H9 (cell line): ENCODE data around the gene ALKBH4. TPM values are rescaled to one million over a fixed set of nuclear protein-coding genes. Genes with fewer than 3 reads are reported as not detected.
A peak's percentile ranks its signal among the peaks of the same experiment; 100 is the strongest.

Experiments
- DNase-seq: peaks from one replicate; pipeline ENCODE4 v3.0.0-alpha.2; 2017
- H2AFZ ChIP-seq: one replicate; pipeline ENCODE4 v1.6.1; 2013; ENCODE audit warnings: mild to moderate bottlenecking, low read length, control low read depth, moderate library complexity
- H2AK5ac ChIP-seq: 2 replicates; pipeline ENCODE4 v1.6.1; 2013; ENCODE audit warnings: low read length, control low read depth, mixed read lengths; ENCODE audit not compliant: insufficient read length
- H2BK120ac ChIP-seq: one replicate; pipeline ENCODE4 v1.6.1; 2013; ENCODE audit warnings: low read depth, mild to moderate bottlenecking, low read length, control low read depth, inconsistent platforms; ENCODE audit not compliant: poor library complexity, severe bottlenecking
- H2BK12ac ChIP-seq: 2 replicates; pipeline ENCODE4 v1.6.1; 2013; ENCODE audit warnings: low read length, control low read depth, mixed read lengths, low read depth; ENCODE audit not compliant: insufficient read length
- H2BK15ac ChIP-seq: 2 replicates; pipeline ENCODE4 v1.6.1; 2013; ENCODE audit warnings: low read depth, low read length, control low read depth
- H2BK20ac ChIP-seq: one replicate; pipeline ENCODE4 v1.6.1; 2013; ENCODE audit warnings: low read depth, mild to moderate bottlenecking, low read length, control low read depth, inconsistent platforms; ENCODE audit not compliant: poor library complexity, severe bottlenecking
- H2BK5ac ChIP-seq: 2 replicates; pipeline ENCODE4 v1.6.1; 2013; ENCODE audit warnings: low read length, control low read depth, mixed read lengths; ENCODE audit not compliant: insufficient read length
- H3K14ac ChIP-seq: 2 replicates; pipeline ENCODE4 v1.6.1; 2013; ENCODE audit warnings: low read length, control low read depth; ENCODE audit not compliant: insufficient read depth
- H3K18ac ChIP-seq: 2 replicates; pipeline ENCODE4 v1.6.1; 2013; ENCODE audit warnings: low read depth, mild to moderate bottlenecking, mixed read lengths, low read length, control low read depth; ENCODE audit not compliant: insufficient read length
- H3K23ac ChIP-seq: 2 replicates; pipeline ENCODE4 v1.6.1; 2013; ENCODE audit warnings: low read length, control low read depth, mixed read lengths, low read depth; ENCODE audit not compliant: insufficient read length
- H3K23me2 ChIP-seq: 2 replicates; pipeline ENCODE4 v1.6.1; 2013; ENCODE audit warnings: low read depth, mild to moderate bottlenecking, mixed read lengths, low read length, control low read depth; ENCODE audit not compliant: insufficient read length, poor library complexity, severe bottlenecking
- H3K27ac ChIP-seq: 2 replicates; pipeline ENCODE4 v1.5.1; 2013; ENCODE audit warnings: low read length, control low read depth, mixed read lengths, low read depth; ENCODE audit not compliant: insufficient read length
- H3K27me3 ChIP-seq: 2 replicates; pipeline ENCODE4 v1.6.1; 2013; ENCODE audit warnings: low read length, control low read depth, inconsistent platforms; ENCODE audit not compliant: insufficient read depth
- H3K4ac ChIP-seq: 2 replicates; pipeline ENCODE4 v1.6.1; 2013; ENCODE audit warnings: low read depth, mild to moderate bottlenecking, control low read depth, inconsistent platforms, low read length, moderate library complexity
- H3K4me1 ChIP-seq: 2 replicates; pipeline ENCODE4 v1.6.1; 2013; ENCODE audit warnings: low read length, control low read depth, inconsistent platforms; ENCODE audit not compliant: insufficient read depth
- H3K4me2 ChIP-seq: 2 replicates; pipeline ENCODE4 v1.6.1; 2013; ENCODE audit warnings: low read length, control low read depth, mixed read lengths; ENCODE audit not compliant: insufficient read length, insufficient read depth
- H3K56ac ChIP-seq: 2 replicates; pipeline ENCODE4 v1.6.1; 2013; ENCODE audit warnings: low read depth, mild to moderate bottlenecking, mixed read lengths, low read length, control low read depth; ENCODE audit not compliant: insufficient read length
- H3K79me1 ChIP-seq: 2 replicates; pipeline ENCODE4 v1.6.1; 2013; ENCODE audit warnings: low read depth, mild to moderate bottlenecking, moderate library complexity, low read length, control low read depth, inconsistent platforms; ENCODE audit not compliant: insufficient read depth, poor library complexity, severe bottlenecking
- H3K79me2 ChIP-seq: 2 replicates; pipeline ENCODE4 v1.6.1; 2013; ENCODE audit warnings: low read length, control low read depth, inconsistent platforms; ENCODE audit not compliant: insufficient read depth
- H3K9ac ChIP-seq: 2 replicates; pipeline ENCODE4 v1.6.1; 2013; ENCODE audit warnings: low read length, control low read depth, mixed read lengths; ENCODE audit not compliant: insufficient read length; ENCODE audit errors: extremely low read depth
- H3K9me3 ChIP-seq: one replicate; pipeline ENCODE4 v1.6.1; 2013; ENCODE audit warnings: low read depth, low read length, inconsistent platforms; ENCODE audit not compliant: control insufficient read depth
- H3T11ph ChIP-seq: one replicate; pipeline ENCODE4 v1.6.1; 2013; ENCODE audit warnings: mild to moderate bottlenecking, low read length, control low read depth, inconsistent platforms
- H4K20me1 ChIP-seq: one replicate; pipeline ENCODE4 v1.6.1; 2013; ENCODE audit not compliant: control insufficient read depth, insufficient read length, insufficient read depth
- H4K5ac ChIP-seq: 2 replicates; pipeline ENCODE4 v1.6.1; 2013; ENCODE audit warnings: low read depth, mild to moderate bottlenecking, mixed read lengths, low read length, control low read depth; ENCODE audit not compliant: insufficient read length
- H4K8ac ChIP-seq: replicated peaks from 2 replicates; pipeline ENCODE4 v1.6.1; 2013; ENCODE audit warnings: low read length, control low read depth, mixed read lengths, low read depth; ENCODE audit not compliant: insufficient read length
- H4K91ac ChIP-seq: 2 replicates; pipeline ENCODE4 v1.6.1; 2013; ENCODE audit warnings: low read depth, mild to moderate bottlenecking, moderate library complexity, mixed read lengths, low read length, control low read depth; ENCODE audit not compliant: insufficient read length
- H3K27ac Mint-ChIP-seq, 3 experiments: 2 replicates in 2 of 3; 3 replicates in 1 of 3; pipeline ENCODE4 v1.8.0; 2020 to 2021; ENCODE audit warnings: mixed read lengths in 3 of 3, mild to moderate bottlenecking in 1 of 3, moderate library complexity in 1 of 3
- H3K27me3 Mint-ChIP-seq: 2 replicates; pipeline ENCODE4 v1.8.0; 2021; ENCODE audit warnings: low read depth, mild to moderate bottlenecking, moderate library complexity, mixed read lengths
- H3K36me3 Mint-ChIP-seq, 3 experiments: 2 replicates in 2 of 3; 3 replicates in 1 of 3; pipeline ENCODE4 v1.8.0; 2020 to 2021; ENCODE audit warnings: low read depth in 3 of 3, mixed read lengths in 3 of 3; ENCODE audit not compliant: insufficient read depth in 1 of 3
- H3K4me1 Mint-ChIP-seq, 2 experiments: 2 replicates each; pipeline ENCODE4 v1.8.0; 2020; ENCODE audit warnings: mixed read lengths in 2 of 2
- H3K4me3 Mint-ChIP-seq, 2 experiments: 2 replicates in 1 of 2; 3 replicates in 1 of 2; pipeline ENCODE4 v1.8.0; 2020 to 2021; ENCODE audit warnings: mild to moderate bottlenecking in 2 of 2, mixed read lengths in 2 of 2, moderate library complexity in 1 of 2
- H3K9me3 Mint-ChIP-seq, 2 experiments: 2 replicates in 1 of 2; 3 replicates in 1 of 2; pipeline ENCODE4 v1.8.0; 2020; ENCODE audit warnings: mild to moderate bottlenecking in 2 of 2, mixed read lengths in 2 of 2, moderate library complexity in 1 of 2
- CTCF ChIP-seq: fragments of 200-600 bp; sonication (generic); conservative IDR thresholded peaks from 3 replicates; pipeline ENCODE4 v1.8.0; 2021; ENCODE audit warnings: antibody characterized with exemption, mild to moderate bottlenecking
- WGBS: extraction: QIAGEN DNeasy Blood & Tissue Kit; methylation state at CpG from one replicate; pipeline ENCODE4 v1.1.7; 2013; ENCODE audit warnings: missing lambda C conversion rate, low lambda C conversion rate, mixed read lengths; ENCODE audit not compliant: insufficient read length; ENCODE audit errors: extremely low coverage; 5-methylcytosine and 5-hydroxymethylcytosine counted together
- total RNA-seq: library from RNA; stranded (reverse); gene quantifications from 2 replicates; pipeline ENCODE4 v1.2.1, GENCODE V29; 2021

The ALKBH4 gene
- total RNA-seq, 1 experiment from 2014 or later, result 23.9 TPM

GRCh38 chr7:102460467-102460866, 4.2 kb downstream of the ALKBH4 start:
- H4K8ac ChIP-seq, result no peak overlapping the region
- no peaks in the 10 kb centered on the region for H3K79me2 ChIP-seq
- no peak overlapping the region for H3T11ph ChIP-seq
- TF ChIP-seq CTCF, result no peak
- H2BK12ac ChIP-seq, result no peak overlapping the region
- H3K79me1 ChIP-seq, result no peaks in the 10 kb centered on the region
- peaks cover 8% of the 10 kb centered on the region in 2 experiments; a peak in 2 of 4 replicates for H3K4me1 Mint-ChIP-seq
- no peaks in the 10 kb centered on the region for H3K4me1 ChIP-seq
- H3K23ac ChIP-seq, result no peak overlapping the region
- H3K9ac ChIP-seq, result no peak overlapping the region
- whole genome bisulfite sequencing, result no CpG with 5 or more reads among the region's 8 CpGs
- H3K27me3 Mint-ChIP-seq, result peaks cover 2% of the 10 kb centered on the region; the same call in 1 of the 2 replicates
- H3K27ac Mint-ChIP-seq, result peak overlapping the region in 2 of 3 experiments; percentile 25 to 38; a peak in 1 of 7 replicates
- H3K9me3 Mint-ChIP-seq, result no peaks in the 10 kb centered on the region
- H3K14ac ChIP-seq, result no peak overlapping the region
- H4K5ac ChIP-seq, result no peak overlapping the region
- no peak overlapping the region for H2BK15ac ChIP-seq
- no peak overlapping the region for H2AFZ ChIP-seq
- no peak overlapping the region for H2BK5ac ChIP-seq
- peaks cover 6% of the 10 kb centered on the region for H3K23me2 ChIP-seq
- no peak overlapping the region for H2BK120ac ChIP-seq
- no peak overlapping the region for H3K4me2 ChIP-seq
- H3K4me3 Mint-ChIP-seq, result no peak overlapping the region
- H4K20me1 ChIP-seq, result no peaks in the 10 kb centered on the region
- no peak overlapping the region for H3K56ac ChIP-seq
- no peak overlapping the region for H2AK5ac ChIP-seq
- no peak overlapping the region for H3K18ac ChIP-seq
- no peak overlapping the region for H2BK20ac ChIP-seq
- H3K27me3 ChIP-seq, result no peaks in the 10 kb centered on the region
- H3K27ac ChIP-seq, result no peak overlapping the region
- no peak overlapping the region for H4K91ac ChIP-seq
- H3K36me3 Mint-ChIP-seq, result peaks cover 7 to 46% (median 40%) of the 10 kb centered on the region in 3 experiments; a peak in 6 of 7 replicates
- H3K4ac ChIP-seq, result no peak overlapping the region
- no peaks in the 10 kb centered on the region for H3K9me3 ChIP-seq
- DNase-seq, result no peak
